ENCODE data around the gene RPS6KA4. TPM values are rescaled to one million over a fixed set of nuclear protein-coding genes. Genes with fewer than 3 reads are reported as not detected.
A peak's percentile ranks its signal among the peaks of the same experiment; 100 is the strongest.

Gene RPS6KA4
- total RNA-seq, 1 donor from 2014 or later = 18.7 TPM

GRCh38 chr11:64400102-64400501 is 41.1 kb downstream of the RPS6KA4 start:
- TF ChIP-seq CTCF (IDR thresholded peaks at IDR 0.05; ENCODE audit: unreplicated experiment) = no peak
- Mint-ChIP-seq H3K4me1 (ENCODE audit: low read depth) (peaks cover 5% of the 10 kb centered on the region), H3K36me3 (ENCODE audit: insufficient read depth) (no peaks in the 10 kb centered on the region), H3K4me3 (ENCODE audit: low read depth) (no peak overlapping the region), H3K27me3 (peaks cover 15% of the 10 kb centered on the region), H3K27ac (no peak overlapping the region), H3K9me3 (ENCODE audit: low read depth) (peaks cover 3% of the 10 kb centered on the region)
- DNase-seq (ENCODE audit: low spot score, unreplicated experiment) = no peak

GRCh38 chr11:64400667-64401066 is 41.7 kb downstream of the RPS6KA4 start:
- TF ChIP-seq CTCF (IDR thresholded peaks at IDR 0.05; ENCODE audit: unreplicated experiment) = no peak

GRCh38 chr11:64401775-64402174 is 42.8 kb downstream of the RPS6KA4 start:
- Mint-ChIP-seq H3K27me3 (peaks cover 5% of the 10 kb centered on the region), H3K9me3 (ENCODE audit: low read depth) (peaks cover 3% of the 10 kb centered on the region), H3K4me3 (ENCODE audit: low read depth) (no peak overlapping the region), H3K27ac (no peak overlapping the region), H3K36me3 (ENCODE audit: insufficient read depth) (no peaks in the 10 kb centered on the region), H3K4me1 (ENCODE audit: low read depth) (peaks cover 13% of the 10 kb centered on the region)
- TF ChIP-seq CTCF (IDR thresholded peaks at IDR 0.05; ENCODE audit: unreplicated experiment) = no peak
- no peak for DNase-seq (ENCODE audit: low spot score, unreplicated experiment)

More at GRCh38 chr11:64400667-64401066, 41.7 kb downstream of the RPS6KA4 start:
- Mint-ChIP-seq H3K4me3 (ENCODE audit: low read depth) (no peak overlapping the region), H3K36me3 (ENCODE audit: insufficient read depth) (no peaks in the 10 kb centered on the region), H3K4me1 (ENCODE audit: low read depth) (peaks cover 5% of the 10 kb centered on the region), H3K27ac (no peak overlapping the region), H3K9me3 (ENCODE audit: low read depth) (peaks cover 3% of the 10 kb centered on the region), H3K27me3 (peaks cover 12% of the 10 kb centered on the region)
- DNase-seq (ENCODE audit: low spot score, unreplicated experiment) = no peak

- H3K4me1 Mint-ChIP-seq (ENCODE audit: low read depth) = peaks cover 19% of the 10 kb centered on the region
- no peak overlapping the region for H3K4me3 Mint-ChIP-seq (ENCODE audit: low read depth)
- no peak for TF ChIP-seq CTCF (IDR thresholded peaks at IDR 0.05; ENCODE audit: unreplicated experiment)
Observed at GRCh38 chr11:64403106-64403505, 44.1 kb downstream of the RPS6KA4 start.

GRCh38 chr11:64406221-64406946 is 47.4 kb downstream of the RPS6KA4 start:
- DNase-seq (ENCODE audit: low spot score, unreplicated experiment) = no peak
- Mint-ChIP-seq H3K4me3 (ENCODE audit: low read depth) (no peak overlapping the region), H3K9me3 (ENCODE audit: low read depth) (peaks cover 3% of the 10 kb centered on the region), H3K36me3 (ENCODE audit: insufficient read depth) (no peaks in the 10 kb centered on the region), H3K4me1 (ENCODE audit: low read depth) (peaks cover 19% of the 10 kb centered on the region), H3K27ac (peak overlapping the region; percentile 73), H3K27me3 (peaks cover 6% of the 10 kb centered on the region)
- no peak for TF ChIP-seq CTCF (IDR thresholded peaks at IDR 0.05; ENCODE audit: unreplicated experiment)

More at GRCh38 chr11:64403106-64403505, 44.1 kb downstream of the RPS6KA4 start:
- H3K27me3 Mint-ChIP-seq = peaks cover 5% of the 10 kb centered on the region
- no peak overlapping the region for H3K27ac Mint-ChIP-seq
- no peak for DNase-seq (ENCODE audit: low spot score, unreplicated experiment)
- no peaks in the 10 kb centered on the region for H3K36me3 Mint-ChIP-seq (ENCODE audit: insufficient read depth)
- H3K9me3 Mint-ChIP-seq (ENCODE audit: low read depth) = peaks cover 3% of the 10 kb centered on the region
